ENCODE data around the gene GBGT1. TPM values are rescaled to one million over a fixed set of nuclear protein-coding genes. Genes with fewer than 3 reads are reported as not detected.
A peak's percentile ranks its signal among the peaks of the same experiment; 100 is the strongest.

GBGT1 gene
- total RNA-seq, 2 experiments from 2014 or later, result 3.6 to 4.1 TPM

GRCh38 chr9:133111808-133112662 is 51.7 kb downstream of the GBGT1 start:
- no peak for DNase-seq

GRCh38 chr9:133109931-133110650 is 53.6 kb downstream of the GBGT1 start:
- CTCF ChIA-PET, result interaction anchor here (0.6 to 22.4 kb wide), 5 partner anchors 27 to 88 kb away, joined by 3 to 376 read pairs (median 3); no protein-coding TSS in a partner anchor
- ATAC-seq, result no peak
- POLR2A ChIA-PET, result interaction anchor here (0.6 to 2.1 kb wide), 4 partner anchors 11 to 913 kb away, joined by 3 to 6 read pairs (median 4); partner anchors contain the start of gene RALGDS
- Mint-ChIP-seq H3K4me3 (no peak overlapping the region), H3K9me3 (no peaks in the 10 kb centered on the region), H3K36me3 (ENCODE audit: low read depth) (peaks cover 31% of the 10 kb centered on the region), H3K27me3 (no peaks in the 10 kb centered on the region), H3K4me1 (ENCODE audit: low read depth) (peaks cover 32% of the 10 kb centered on the region), H3K27ac (peak overlapping the region; percentile 15)
- intact Hi-C loops (cut with micrococcal nuclease), result no loop called here
- DNase-seq, result no peak
- TF ChIP-seq CTCF (IDR thresholded peaks at IDR 0.05), result no peak

More at GRCh38 chr9:133111808-133112662, 51.7 kb downstream of the GBGT1 start:
- Mint-ChIP-seq H3K36me3 (ENCODE audit: low read depth) (peaks cover 29% of the 10 kb centered on the region), H3K9me3 (no peaks in the 10 kb centered on the region), H3K27ac (no peak overlapping the region), H3K27me3 (no peaks in the 10 kb centered on the region), H3K4me3 (no peak overlapping the region), H3K4me1 (ENCODE audit: low read depth) (peaks cover 49% of the 10 kb centered on the region)
- TF ChIP-seq CTCF (IDR thresholded peaks at IDR 0.05), result no peak
- ChIA-PET CTCF (interaction anchor here (22.4 kb wide), 1 partner anchor 34 kb away, joined by 376 read pairs; no protein-coding TSS in a partner anchor), POLR2A (interaction anchor here (0.5 to 2.0 kb wide), 4 partner anchors 18 to 1378 kb away, joined by 3 to 6 read pairs (median 4); no protein-coding TSS in a partner anchor)
- ATAC-seq, result no peak
- intact Hi-C loops (cut with micrococcal nuclease), result no loop called here

GRCh38 chr9:133108794-133109641 is 54.7 kb downstream of the GBGT1 start:
- no peaks in the 10 kb centered on the region for H3K9me3 Mint-ChIP-seq
- DNase-seq (no peak), ATAC-seq (no peak)
- ChIA-PET CTCF (interaction anchor here (1.5 to 22.4 kb wide), 3 partner anchors 13 to 77 kb away, joined by 3 to 376 read pairs (median 4); no protein-coding TSS in a partner anchor), POLR2A (interaction anchor here (0.6 to 2.1 kb wide), 5 partner anchors 9 to 914 kb away, joined by 3 to 6 read pairs (median 3); partner anchors contain the start of gene RALGDS)
- peaks cover 21% of the 10 kb centered on the region for H3K4me1 Mint-ChIP-seq (ENCODE audit: low read depth)
- no peak overlapping the region for H3K27ac Mint-ChIP-seq
- H3K27me3 Mint-ChIP-seq, result no peaks in the 10 kb centered on the region
- intact Hi-C loops (cut with micrococcal nuclease), result no loop called here
- H3K36me3 Mint-ChIP-seq (ENCODE audit: low read depth), result peaks cover 35% of the 10 kb centered on the region
- TF ChIP-seq CTCF (IDR thresholded peaks at IDR 0.05), result no peak
- H3K4me3 Mint-ChIP-seq, result no peak overlapping the region

- no peak for ATAC-seq
- intact Hi-C loops (cut with micrococcal nuclease), result no loop called here
- no peak for DNase-seq
- H3K36me3 Mint-ChIP-seq (ENCODE audit: low read depth), result peaks cover 36% of the 10 kb centered on the region
- H3K27me3 Mint-ChIP-seq, result no peaks in the 10 kb centered on the region
- POLR2A ChIA-PET, result interaction anchor here (0.9 to 2.3 kb wide), 3 partner anchors 10 to 36 kb away, joined by 3 to 9 read pairs (median 4); no protein-coding TSS in a partner anchor
- no peaks in the 10 kb centered on the region for H3K9me3 Mint-ChIP-seq
- peaks cover 13% of the 10 kb centered on the region for H3K4me1 Mint-ChIP-seq (ENCODE audit: low read depth)
- no peak overlapping the region for H3K4me3 Mint-ChIP-seq
- H3K27ac Mint-ChIP-seq, result no peak overlapping the region
- TF ChIP-seq CTCF (IDR thresholded peaks at IDR 0.05), result no peak
- CTCF ChIA-PET, result interaction anchor here (1.7 to 22.4 kb wide), 3 partner anchors 12 to 86 kb away, joined by 4 to 376 read pairs (median 8); no protein-coding TSS in a partner anchor
Observed at GRCh38 chr9:133107961-133108793, 55.5 kb downstream of the GBGT1 start.

Data from activated CD8-positive, alpha-beta T cell treated with anti-CD3 and anti-CD28 coated beads for 36 hours (primary cell).